Measurements from ENCODE around the gene FA2H.

- no peak for TF ChIP-seq CTCF (IDR thresholded peaks at IDR 0.05; ENCODE audit: low read depth, low read length)
- no peak for TF ChIP-seq EZH2phosphoT487 (IDR thresholded peaks at IDR 0.05; ENCODE audit: low read depth)
Observed at GRCh38 chr16:74667255-74667700, 107.3 kb downstream of the FA2H start.
